ENCODE data around the gene SCGB3A1. TPM values are rescaled to one million over a fixed set of nuclear protein-coding genes. Genes with fewer than 3 reads are reported as not detected.

The SCGB3A1 gene
- total RNA-seq, 4 donors from 2014 or later: 2.6 to 3.5 (median 3.5) TPM; not detected in 1

DNA sequence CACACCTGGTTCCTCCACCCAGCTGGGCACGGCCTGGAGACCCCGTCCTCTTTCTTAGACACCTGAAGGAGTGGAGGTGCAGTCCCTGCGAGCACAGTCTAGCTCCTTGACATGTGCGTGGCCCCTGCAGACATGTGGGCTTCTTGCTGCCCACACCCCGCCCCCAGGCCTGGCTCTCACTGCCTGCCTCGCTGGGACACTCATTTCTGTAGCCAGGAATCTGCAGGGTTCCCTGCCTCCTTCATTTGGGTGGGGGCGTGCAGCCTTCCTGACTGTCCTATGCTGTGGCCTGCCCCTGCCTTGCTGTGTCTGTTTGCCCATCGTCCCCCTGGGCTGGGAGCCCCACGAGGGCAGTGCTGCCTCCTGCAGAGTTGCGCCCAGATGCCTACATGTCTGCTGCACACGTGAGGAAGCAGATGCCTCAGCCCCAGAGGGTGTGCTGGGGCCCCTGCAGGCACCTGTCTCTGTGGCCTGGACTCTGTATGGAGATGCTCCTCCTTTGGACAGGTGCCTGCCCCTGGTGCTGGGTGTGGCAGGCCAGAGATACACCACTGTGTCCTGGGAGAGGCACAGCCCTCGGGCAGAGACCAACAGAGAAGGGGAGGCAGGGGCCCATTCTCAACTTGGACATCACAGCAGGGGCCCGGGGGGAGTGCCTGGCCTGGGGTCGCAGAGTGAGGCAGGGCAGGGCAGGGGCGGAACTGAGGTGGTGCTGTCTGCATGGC lies 35.5 kb upstream of the SCGB3A1 start:
- intact Hi-C loops (cut with DNase I; ENCODE audit: low total_unique reads): no loop called here
- H3K4me3 ChIP-seq (ENCODE audit: low read depth, poor library complexity, severe bottlenecking): no peak overlapping the region
- 52 to 59% methylated on average over 11 to 12 of the region's 15 CpGs for WGBS, 2 donors
- no peak for TF ChIP-seq POLR2A (IDR thresholded peaks at IDR 0.05)
- TF ChIP-seq, protein P1, sequence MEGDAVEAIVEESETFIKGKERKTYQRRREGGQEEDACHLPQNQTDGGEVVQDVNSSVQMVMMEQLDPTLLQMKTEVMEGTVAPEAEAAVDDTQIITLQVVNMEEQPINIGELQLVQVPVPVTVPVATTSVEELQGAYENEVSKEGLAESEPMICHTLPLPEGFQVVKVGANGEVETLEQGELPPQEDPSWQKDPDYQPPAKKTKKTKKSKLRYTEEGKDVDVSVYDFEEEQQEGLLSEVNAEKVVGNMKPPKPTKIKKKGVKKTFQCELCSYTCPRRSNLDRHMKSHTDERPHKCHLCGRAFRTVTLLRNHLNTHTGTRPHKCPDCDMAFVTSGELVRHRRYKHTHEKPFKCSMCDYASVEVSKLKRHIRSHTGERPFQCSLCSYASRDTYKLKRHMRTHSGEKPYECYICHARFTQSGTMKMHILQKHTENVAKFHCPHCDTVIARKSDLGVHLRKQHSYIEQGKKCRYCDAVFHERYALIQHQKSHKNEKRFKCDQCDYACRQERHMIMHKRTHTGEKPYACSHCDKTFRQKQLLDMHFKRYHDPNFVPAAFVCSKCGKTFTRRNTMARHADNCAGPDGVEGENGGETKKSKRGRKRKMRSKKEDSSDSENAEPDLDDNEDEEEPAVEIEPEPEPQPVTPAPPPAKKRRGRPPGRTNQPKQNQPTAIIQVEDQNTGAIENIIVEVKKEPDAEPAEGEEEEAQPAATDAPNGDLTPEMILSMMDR (IDR thresholded peaks at IDR 0.05): no peak
- no peak for DNase-seq (ENCODE audit: low spot score in 2 of 2)

DNA sequence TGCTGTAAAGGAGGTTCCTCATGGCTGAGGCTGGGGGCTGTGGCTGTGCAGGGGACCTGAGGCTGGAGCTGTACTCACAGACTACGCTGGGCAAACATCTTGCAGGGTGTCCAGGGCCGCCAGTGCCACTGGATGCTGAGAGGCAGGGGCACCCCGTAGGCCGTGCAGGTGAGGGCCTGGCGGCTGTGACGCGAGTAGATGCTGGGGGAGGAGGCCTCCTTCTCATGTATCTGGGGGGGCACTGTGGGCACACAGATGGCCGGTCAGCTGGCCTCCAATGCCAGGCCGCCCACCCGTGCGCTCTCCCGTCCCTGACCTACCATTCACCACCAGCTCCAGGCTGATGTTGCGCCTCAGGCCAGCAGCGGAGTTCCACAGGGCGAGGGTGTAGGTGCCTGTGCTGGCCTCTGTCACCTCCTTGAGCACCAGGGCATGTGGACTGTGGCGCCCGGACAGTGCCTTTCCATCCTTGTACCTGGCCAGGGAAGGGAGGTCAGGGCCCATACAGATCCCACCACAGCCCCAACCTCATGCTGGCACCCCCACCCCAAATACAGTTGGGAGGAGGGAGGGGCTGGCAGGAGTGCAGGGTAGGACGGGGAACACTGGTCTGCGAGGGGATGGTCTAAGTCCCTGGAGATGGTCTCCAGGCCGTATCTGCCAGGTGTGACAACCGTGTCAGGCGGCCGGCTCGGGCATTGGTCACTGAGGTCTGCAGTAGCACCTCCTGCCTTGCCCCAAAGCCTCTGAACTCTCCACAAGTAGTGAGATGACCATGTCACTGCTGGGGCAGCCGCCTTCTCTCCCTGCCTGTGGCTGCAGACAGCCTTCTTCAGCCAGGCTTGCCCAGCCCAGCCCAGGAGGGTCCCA lies 34.7 kb upstream of the SCGB3A1 start:
- 83 to 85% methylated on average over 25 of the region's 25 CpGs for WGBS, 2 donors
- TF ChIP-seq, protein P1 (IDR thresholded peaks at IDR 0.05): no peak
- TF ChIP-seq POLR2A (IDR thresholded peaks at IDR 0.05): no peak
- no peak for DNase-seq (ENCODE audit: low spot score in 2 of 2)
- intact Hi-C loops (cut with DNase I; ENCODE audit: low total_unique reads): no loop called here
- no peak overlapping the region for H3K4me3 ChIP-seq (ENCODE audit: low read depth, poor library complexity, severe bottlenecking)

DNA sequence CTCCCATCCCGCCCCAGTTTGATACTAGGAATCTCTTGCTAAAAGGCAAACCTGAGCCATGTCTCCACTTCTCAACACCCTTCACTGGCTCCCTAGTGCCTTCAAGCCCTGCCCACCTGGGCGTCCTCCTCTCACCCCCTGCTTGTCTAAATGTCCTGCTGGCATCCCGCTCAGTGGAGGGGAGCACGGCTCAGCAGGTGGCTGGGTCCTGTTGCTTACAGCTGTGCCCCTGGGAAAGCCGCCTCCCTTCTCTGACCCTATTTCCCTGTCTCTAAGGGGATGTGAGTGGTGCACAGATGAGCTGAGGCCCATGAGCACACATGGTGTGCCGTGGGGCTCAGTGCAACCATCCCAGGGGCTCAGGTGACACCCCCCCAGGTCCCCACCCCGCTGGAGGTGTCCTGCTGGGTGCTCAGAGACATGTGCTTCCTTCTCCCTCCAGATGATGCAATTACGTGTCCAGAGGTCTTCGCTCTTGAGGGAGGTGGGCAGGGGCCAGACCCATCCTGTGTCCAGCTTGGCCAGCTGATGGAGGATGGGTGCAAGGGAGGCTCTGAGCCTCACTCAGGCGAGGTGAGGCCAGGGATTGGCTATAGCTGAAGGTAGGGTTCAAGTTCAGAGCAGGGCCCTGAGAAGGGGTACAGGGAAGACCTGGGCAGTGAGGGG lies 34.0 kb upstream of the SCGB3A1 start:
- intact Hi-C loops (cut with DNase I; ENCODE audit: low total_unique reads): no loop called here
- TF ChIP-seq POLR2A (IDR thresholded peaks at IDR 0.05): no peak
- TF ChIP-seq, protein P1 (IDR thresholded peaks at IDR 0.05): no peak

DNA sequence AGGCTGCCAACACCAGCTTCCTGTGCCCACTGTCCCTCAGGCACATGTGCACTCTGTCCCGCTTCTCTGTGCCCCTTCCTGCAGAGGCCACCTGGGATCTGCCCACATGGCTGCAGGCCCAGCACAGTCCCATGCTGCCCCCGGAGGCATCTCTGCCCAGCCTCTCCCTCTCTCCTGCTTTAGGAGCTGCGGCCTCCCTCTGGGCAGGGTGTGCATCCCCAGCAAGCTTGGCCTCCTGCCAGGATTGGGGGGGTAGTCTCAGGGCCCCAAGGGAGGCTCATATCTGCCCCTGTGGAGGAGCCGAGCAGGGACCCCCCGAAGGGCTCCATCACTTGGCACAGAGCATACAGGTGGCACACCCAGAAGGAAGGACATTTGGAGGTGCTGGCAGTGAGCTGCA lies 33.3 kb upstream of the SCGB3A1 start:
- no peak overlapping the region for H3K4me3 ChIP-seq (ENCODE audit: low read depth, poor library complexity, severe bottlenecking)
- 34 to 40% methylated on average over 3 to 5 of the region's 5 CpGs for WGBS, 2 donors
- no peak for DNase-seq (ENCODE audit: low spot score in 2 of 2)
- intact Hi-C loops (cut with DNase I; ENCODE audit: low total_unique reads): no loop called here
- TF ChIP-seq, protein P1 (IDR thresholded peaks at IDR 0.05): no peak
- TF ChIP-seq POLR2A (IDR thresholded peaks at IDR 0.05): no peak

More for the DNA sequence above, 34.0 kb upstream of the SCGB3A1 start:
- 65 to 75% methylated on average over 10 of the region's 10 CpGs for WGBS, 2 donors
- no peak for DNase-seq (ENCODE audit: low spot score in 2 of 2)
- no peak overlapping the region for H3K4me3 ChIP-seq (ENCODE audit: low read depth, poor library complexity, severe bottlenecking)

DNA sequence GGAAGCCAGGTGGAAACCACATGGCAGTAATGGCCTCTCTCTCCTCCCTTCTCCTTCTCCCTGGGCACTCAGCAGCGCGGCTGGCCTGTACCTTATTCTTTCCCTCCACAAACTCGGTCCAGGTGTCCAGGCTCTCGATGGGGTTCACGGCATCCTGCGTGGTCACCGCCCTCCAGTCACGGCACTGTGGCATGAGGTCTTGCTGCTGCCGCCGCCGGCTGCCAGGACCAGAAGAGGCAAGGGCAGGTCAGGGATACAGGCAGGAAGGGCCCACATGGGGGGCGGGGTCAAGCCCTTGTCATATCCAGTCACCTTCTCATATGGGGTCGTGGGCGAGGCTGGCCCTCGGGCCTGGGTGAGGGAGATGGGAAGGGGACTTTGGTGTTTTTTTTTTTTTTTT lies 32.5 kb upstream of the SCGB3A1 start:
- no peak for DNase-seq (ENCODE audit: low spot score in 2 of 2)
- TF ChIP-seq, protein P1 (IDR thresholded peaks at IDR 0.05): no peak
- TF ChIP-seq POLR2A (IDR thresholded peaks at IDR 0.05): no peak
- no peak overlapping the region for H3K4me3 ChIP-seq (ENCODE audit: low read depth, poor library complexity, severe bottlenecking)
- WGBS, 2 donors: 77 to 91% methylated on average over 15 of the region's 15 CpGs
- intact Hi-C loops (cut with DNase I; ENCODE audit: low total_unique reads): no loop called here
